GM21825 (cell line): ENCODE results near the gene FEN1.

Experiments
- ATAC-seq: cut with Tn5 transposase; IDR thresholded peaks from one replicate; pipeline ENCODE4 v1.9.1; 2021; ENCODE audit warnings: mild to moderate bottlenecking, moderate library complexity; ENCODE audit not compliant: unreplicated experiment

The FEN1 gene

DNA sequence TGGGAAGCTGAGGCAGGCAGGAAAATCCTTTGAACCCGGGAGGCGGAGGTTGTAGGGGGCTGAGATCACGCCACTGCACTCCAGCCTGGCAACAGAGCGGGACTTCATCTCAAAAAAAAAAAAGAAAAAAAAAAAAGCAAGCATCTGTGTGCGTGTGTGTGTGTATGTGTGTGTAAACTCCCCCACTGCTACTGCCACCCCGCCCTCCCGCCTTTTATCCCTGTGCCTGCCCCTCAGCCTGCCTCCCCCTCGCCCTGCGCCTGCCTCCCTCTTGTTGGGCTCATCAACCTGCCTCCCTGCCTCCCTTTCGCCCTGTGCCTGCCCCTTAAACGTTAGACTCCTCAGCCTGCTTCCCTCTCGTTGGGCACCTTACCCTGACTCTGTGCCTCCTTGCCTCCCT is 18.3 kb upstream of the FEN1 start:
- ATAC-seq, result no peak

- ATAC-seq, result no peak
Measured at GRCh38 chr11:61775106-61775505, 17.6 kb upstream of the FEN1 start.

GRCh38 chr11:61775606-61776554 is 16.8 kb upstream of the FEN1 start:
- no peak for ATAC-seq

- no peak for ATAC-seq
Measured at GRCh38 chr11:61776561-61777075, 16.1 kb upstream of the FEN1 start.

GRCh38 chr11:61777234-61778090 is 15.2 kb upstream of the FEN1 start:
- no peak for ATAC-seq

DNA sequence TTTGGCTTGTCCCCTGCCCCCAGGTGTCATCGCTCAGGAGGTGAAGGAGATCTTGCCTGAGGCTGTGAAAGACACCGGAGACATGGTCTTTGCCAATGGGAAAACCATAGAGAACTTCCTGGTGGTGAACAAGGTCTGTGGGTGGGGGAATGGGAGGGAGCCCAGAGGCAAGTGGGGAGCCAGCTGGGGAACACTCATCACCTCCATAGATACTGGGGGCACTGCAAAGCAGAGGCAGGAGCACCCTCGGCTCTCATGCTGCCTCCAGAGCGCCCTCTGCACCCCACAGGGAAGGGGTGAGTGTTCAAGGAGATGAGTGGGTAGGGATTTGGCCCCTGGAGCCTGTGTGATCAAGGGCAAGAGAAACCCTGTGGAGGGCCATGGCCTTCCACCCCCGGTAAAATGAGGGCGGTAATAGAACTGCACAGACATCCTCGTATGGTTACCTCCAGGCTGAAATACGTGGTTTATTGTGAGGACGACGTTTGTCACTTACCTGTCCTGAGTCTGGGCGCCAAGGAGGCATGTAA is 14.3 kb upstream of the FEN1 start:
- ATAC-seq, result no peak

DNA sequence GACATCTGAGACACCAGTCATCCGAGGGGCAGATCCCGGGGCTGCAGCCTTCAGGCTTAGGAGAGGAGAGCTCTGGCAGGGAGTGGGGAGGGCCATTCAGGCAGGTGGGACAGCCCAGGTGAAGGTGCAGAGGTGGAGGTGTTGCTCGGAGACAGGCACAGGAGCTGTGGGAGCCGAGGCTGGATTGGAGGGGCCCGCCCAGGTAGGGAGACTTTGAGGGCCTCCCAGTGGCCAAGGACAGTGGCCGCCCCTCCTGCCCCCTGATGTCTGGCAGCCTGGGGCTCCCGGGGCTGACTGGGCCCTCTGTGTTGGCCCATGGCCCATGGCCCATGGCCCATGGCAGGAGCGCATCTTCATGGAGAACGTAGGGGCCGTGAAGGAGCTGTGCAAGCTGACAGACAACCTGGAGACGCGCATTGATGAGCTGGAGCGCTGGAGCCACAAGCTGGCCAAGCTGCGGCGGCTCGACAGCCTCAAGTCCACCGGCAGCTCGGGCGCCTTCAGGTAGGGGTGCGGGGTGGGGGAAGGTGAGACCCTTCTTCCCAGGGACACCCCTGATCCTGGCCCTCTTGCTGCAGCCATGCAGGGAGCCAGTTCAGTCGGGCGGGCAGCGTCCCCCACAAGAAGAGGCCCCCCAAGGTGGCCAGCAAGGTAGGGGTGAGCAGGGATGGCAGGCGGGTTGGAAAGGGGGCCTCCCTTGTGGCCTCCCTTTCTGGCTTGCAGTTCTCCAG is 13.6 kb upstream of the FEN1 start:
- ATAC-seq, result no peak

- ATAC-seq, result no peak
Measured at GRCh38 chr11:61779666-61780525, 12.8 kb upstream of the FEN1 start.

GRCh38 chr11:61780581-61781162 is 12.0 kb upstream of the FEN1 start:
- no peak for ATAC-seq

GRCh38 chr11:61781585-61781984 is 11.1 kb upstream of the FEN1 start:
- ATAC-seq, result no peak

DNA sequence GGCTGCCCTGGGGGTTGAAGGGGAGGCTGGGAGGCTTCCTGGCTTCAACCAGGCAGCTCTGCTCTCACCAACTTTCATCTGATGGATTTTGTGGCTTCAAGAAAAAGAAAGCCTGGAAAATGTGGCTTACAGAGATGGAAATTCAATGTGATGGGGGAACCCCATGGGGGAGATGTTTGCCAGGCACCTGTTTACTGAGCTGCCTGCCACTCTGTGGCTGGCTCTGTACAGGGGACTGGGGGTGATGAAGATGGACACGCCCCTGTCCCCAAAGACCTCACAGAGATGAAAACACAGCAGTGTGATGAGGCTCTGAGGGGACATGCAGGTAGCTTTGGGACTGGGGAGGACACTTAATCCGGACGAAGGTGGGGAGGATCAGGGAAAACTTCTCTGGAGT is 10.4 kb upstream of the FEN1 start:
- no peak for ATAC-seq

DNA sequence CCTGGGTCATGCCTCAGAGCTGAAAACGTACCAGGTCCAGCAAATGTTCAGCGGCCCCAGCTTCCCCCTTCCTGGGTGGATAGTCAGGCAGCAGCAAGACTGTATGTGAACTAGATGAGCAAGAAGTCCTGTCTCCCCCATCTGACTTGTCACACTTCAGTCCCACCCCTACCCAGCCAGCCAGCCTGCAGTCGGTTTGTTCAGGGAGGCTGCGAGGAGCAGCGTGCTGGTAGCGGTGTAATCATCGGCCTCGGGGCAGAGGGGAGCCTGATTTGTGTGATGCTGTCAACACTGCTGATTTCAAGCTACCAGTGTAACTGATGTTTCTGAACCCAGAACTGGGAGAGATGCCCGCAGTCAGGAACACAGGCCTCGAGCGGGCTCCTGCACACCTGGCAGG is 9.9 kb upstream of the FEN1 start:
- ATAC-seq, result no peak

DNA sequence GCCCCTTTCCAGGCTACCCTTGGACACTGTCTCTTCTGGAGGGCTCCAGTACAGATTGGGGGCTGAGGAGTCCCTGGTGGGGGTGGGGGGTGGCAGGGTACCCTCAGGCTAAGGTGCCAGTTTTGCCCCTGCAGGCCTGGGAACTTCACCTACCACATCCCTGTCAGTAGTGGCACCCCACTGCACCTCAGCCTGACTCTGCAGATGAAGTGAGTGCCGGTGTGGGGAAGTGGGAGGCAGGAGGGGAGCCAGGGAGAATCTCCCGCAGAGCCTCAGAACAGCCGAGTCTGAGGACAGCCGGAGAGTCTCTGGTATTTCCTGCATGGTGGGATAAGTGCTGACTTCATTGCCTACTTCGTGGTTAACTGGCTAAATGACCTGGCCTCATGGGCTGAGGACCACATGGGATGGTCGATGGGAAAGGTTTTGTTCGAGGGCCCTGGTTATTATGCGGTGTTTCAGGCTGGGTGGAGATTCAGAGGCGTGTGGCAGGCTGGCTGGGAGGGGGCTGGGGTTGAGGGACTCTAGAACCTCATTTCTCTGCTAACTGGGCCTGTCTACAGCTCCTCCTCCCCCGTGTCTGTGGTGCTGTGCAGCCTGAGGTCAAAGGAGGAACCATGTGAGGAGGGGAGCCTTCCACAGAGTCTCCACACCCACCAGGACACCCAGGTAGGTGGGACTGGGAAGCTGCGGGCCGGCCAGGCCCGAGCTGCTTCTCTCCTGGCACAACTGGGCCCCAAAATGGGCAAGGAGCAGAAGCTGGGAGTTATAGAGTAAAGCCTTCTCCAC is 8.8 kb upstream of the FEN1 start:
- ATAC-seq, result no peak

GRCh38 chr11:61784506-61784805 is 8.3 kb upstream of the FEN1 start:
- ATAC-seq, result no peak

GRCh38 chr11:61785837-61786402 is 6.8 kb upstream of the FEN1 start:
- ATAC-seq, result peak; percentile 41

GRCh38 chr11:61787928-61788491 is 4.7 kb upstream of the FEN1 start:
- no peak for ATAC-seq

GRCh38 chr11:61791737-61792309 is 888 bp upstream of the FEN1 start:
- ATAC-seq, result peak; percentile 24
